ENCODE measurements around the gene PRRG3. TPM values are rescaled to one million over a fixed set of nuclear protein-coding genes. Genes with fewer than 3 reads are reported as not detected.

The PRRG3 gene
- total RNA-seq, 5 donors from 2014 or later (not counting 1 experiment from before 2014, with no cell fraction given): not detected

- Mint-ChIP-seq H3K9me3 (no peaks in the 10 kb centered on the region), H3K4me3 (no peak overlapping the region), H3K27ac (no peak overlapping the region), H3K27me3 (peaks cover 25 to 26% of the 10 kb centered on the region in 2 donors), H3K4me1 (no peaks in the 10 kb centered on the region), H3K36me3 (no peaks in the 10 kb centered on the region)
- H3K27ac ChIP-seq (ENCODE audit: low read length): no peak overlapping the region
- no peak overlapping the region for H3K4me3 ChIP-seq (ENCODE audit: control insufficient read depth in 1 of 2, extremely low read depth in 1 of 2, low read length in 1 of 2)
- no peaks in the 10 kb centered on the region for H3K4me1 ChIP-seq (ENCODE audit: control insufficient read depth in 1 of 2, extremely low read depth in 1 of 2, insufficient read depth in 2 of 2, low read length in 2 of 2)
- 80% methylated on average over 1 of the region's 6 CpGs for WGBS (ENCODE audit: insufficient coverage)
- ATAC-seq (replicated peaks in 1 of 4) (no peak), DNase-seq (no peak)
- H3K9me3 ChIP-seq: no peaks in the 10 kb centered on the region
- no peaks in the 10 kb centered on the region for H3K36me3 ChIP-seq (ENCODE audit: control insufficient read depth in 2 of 2, extremely low read depth in 1 of 2, insufficient read depth in 1 of 2, low read length in 1 of 2)
- peaks cover 0 to 7% of the 10 kb centered on the region in 2 experiments for H3K27me3 ChIP-seq (replicated peaks in 1 of 2; ENCODE audit: control insufficient read depth in 2 of 2, extremely low read depth in 1 of 2, insufficient read depth in 2 of 2, low read length in 1 of 2)
- ChIA-PET CTCF (no interaction called here), POLR2A (no interaction called here)
These were observed 3.2 kb downstream of the PRRG3 start for GRCh38 chrX:151698485-151698884.

DNA sequence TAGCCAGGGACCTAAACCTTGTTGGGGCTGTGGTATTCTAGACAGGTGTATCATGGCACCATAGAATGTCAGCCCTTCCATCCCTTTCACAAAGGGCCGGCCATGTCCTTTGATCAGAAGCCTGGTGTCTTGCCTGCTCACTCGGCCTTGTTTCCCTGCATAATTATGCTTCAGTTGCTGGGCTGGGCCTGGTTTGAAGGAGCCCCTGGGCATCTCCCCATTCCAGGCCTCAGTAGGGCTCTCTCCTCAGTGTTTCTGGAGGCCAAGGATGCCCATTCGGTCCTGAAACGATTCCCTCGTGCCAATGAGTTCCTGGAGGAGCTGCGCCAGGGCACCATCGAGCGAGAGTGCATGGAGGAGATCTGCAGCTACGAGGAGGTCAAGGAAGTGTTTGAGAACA lies 4.5 kb downstream of the PRRG3 start:
- ATAC-seq (replicated peaks in 1 of 4): no peak
- no peak overlapping the region for H3K4me3 ChIP-seq (ENCODE audit: control insufficient read depth in 1 of 2, extremely low read depth in 1 of 2, low read length in 1 of 2)
- no peaks in the 10 kb centered on the region for H3K9me3 ChIP-seq
- no peak overlapping the region for H3K27ac ChIP-seq (ENCODE audit: low read length)
- Mint-ChIP-seq H3K4me3 (no peak overlapping the region), H3K27ac (no peak overlapping the region), H3K4me1 (no peaks in the 10 kb centered on the region), H3K27me3 (peaks cover 19 to 31% of the 10 kb centered on the region in 2 donors), H3K9me3 (no peaks in the 10 kb centered on the region), H3K36me3 (no peaks in the 10 kb centered on the region)
- CTCF ChIA-PET: no interaction called here
- H3K36me3 ChIP-seq (ENCODE audit: control insufficient read depth in 2 of 2, extremely low read depth in 1 of 2, insufficient read depth in 1 of 2, low read length in 1 of 2): no peaks in the 10 kb centered on the region
- peaks cover 0 to 5% of the 10 kb centered on the region in 2 experiments for H3K27me3 ChIP-seq (replicated peaks in 1 of 2; ENCODE audit: control insufficient read depth in 2 of 2, extremely low read depth in 1 of 2, insufficient read depth in 2 of 2, low read length in 1 of 2)
- H3K4me1 ChIP-seq (ENCODE audit: control insufficient read depth in 1 of 2, extremely low read depth in 1 of 2, insufficient read depth in 2 of 2, low read length in 2 of 2): no peaks in the 10 kb centered on the region
- POLR2A ChIA-PET: no interaction called here
- DNase-seq: no peak
- 92% methylated on average over 4 of the region's 9 CpGs for WGBS (ENCODE audit: insufficient coverage)

- CTCF ChIA-PET: no interaction called here
- Histone ChIP-seq H3K36me3 (ENCODE audit: control insufficient read depth in 2 of 2, extremely low read depth in 1 of 2, insufficient read depth in 1 of 2, low read length in 1 of 2) (no peaks in the 10 kb centered on the region), H3K27me3 (replicated peaks in 1 of 2; ENCODE audit: control insufficient read depth in 2 of 2, extremely low read depth in 1 of 2, insufficient read depth in 2 of 2, low read length in 1 of 2) (peaks cover 0 to 2% of the 10 kb centered on the region in 2 experiments), H3K27ac (ENCODE audit: low read length) (no peak overlapping the region), H3K4me3 (ENCODE audit: control insufficient read depth in 1 of 2, extremely low read depth in 1 of 2, low read length in 1 of 2) (no peak overlapping the region), H3K4me1 (ENCODE audit: control insufficient read depth in 1 of 2, extremely low read depth in 1 of 2, insufficient read depth in 2 of 2, low read length in 2 of 2) (no peaks in the 10 kb centered on the region), H3K9me3 (no peaks in the 10 kb centered on the region)
- DNase-seq (no peak), ATAC-seq (replicated peaks in 1 of 4) (no peak)
- H3K36me3 Mint-ChIP-seq: no peaks in the 10 kb centered on the region
- WGBS (ENCODE audit: insufficient coverage): no CpG with 5 or more reads among the region's 16 CpGs
- peaks cover 16 to 28% of the 10 kb centered on the region in 2 donors for H3K27me3 Mint-ChIP-seq
- H3K9me3 Mint-ChIP-seq: no peaks in the 10 kb centered on the region
- no peak overlapping the region for H3K4me3 Mint-ChIP-seq
- H3K27ac Mint-ChIP-seq: no peak overlapping the region
- H3K4me1 Mint-ChIP-seq: no peaks in the 10 kb centered on the region
- POLR2A ChIA-PET: no interaction called here
These were observed 5.3 kb downstream of the PRRG3 start for GRCh38 chrX:151700581-151700980.

DNA sequence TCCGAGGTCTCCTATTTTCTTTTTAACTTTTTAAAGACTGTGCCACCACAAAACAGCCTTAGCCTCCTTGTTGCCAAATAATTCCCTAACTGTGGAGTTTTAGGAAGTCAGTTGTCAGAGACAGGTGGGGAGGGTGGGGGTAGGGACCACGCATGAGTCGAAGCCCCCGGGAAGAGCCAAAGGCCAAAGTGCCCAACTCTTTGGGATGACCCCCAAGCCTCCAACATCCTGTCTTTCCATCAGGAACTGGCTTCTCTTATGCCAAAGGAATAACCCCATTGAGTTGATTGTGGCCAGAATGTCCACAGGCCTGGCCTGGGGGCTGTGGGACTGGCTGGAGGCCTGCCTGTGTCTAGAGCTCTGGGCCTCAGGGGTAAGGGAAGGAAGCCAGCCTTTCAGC lies 5.8 kb downstream of the PRRG3 start:
- Mint-ChIP-seq H3K4me1 (no peaks in the 10 kb centered on the region), H3K9me3 (no peaks in the 10 kb centered on the region), H3K27ac (no peak overlapping the region), H3K36me3 (no peaks in the 10 kb centered on the region), H3K27me3 (peaks cover 11 to 25% of the 10 kb centered on the region in 2 donors), H3K4me3 (no peak overlapping the region)
- ChIA-PET POLR2A (no interaction called here), CTCF (no interaction called here)
- Histone ChIP-seq H3K27ac (ENCODE audit: low read length) (no peak overlapping the region), H3K9me3 (no peaks in the 10 kb centered on the region), H3K4me3 (ENCODE audit: control insufficient read depth in 1 of 2, extremely low read depth in 1 of 2, low read length in 1 of 2) (no peak overlapping the region), H3K36me3 (ENCODE audit: control insufficient read depth in 2 of 2, extremely low read depth in 1 of 2, insufficient read depth in 1 of 2, low read length in 1 of 2) (no peaks in the 10 kb centered on the region), H3K27me3 (replicated peaks in 1 of 2; ENCODE audit: control insufficient read depth in 2 of 2, extremely low read depth in 1 of 2, insufficient read depth in 2 of 2, low read length in 1 of 2) (no peaks in the 10 kb centered on the region), H3K4me1 (ENCODE audit: control insufficient read depth in 1 of 2, extremely low read depth in 1 of 2, insufficient read depth in 2 of 2, low read length in 2 of 2) (no peaks in the 10 kb centered on the region)
- no peak for ATAC-seq (replicated peaks in 1 of 4)
- DNase-seq: no peak
- WGBS (ENCODE audit: insufficient coverage): no CpG with 5 or more reads among the region's 4 CpGs

DNA sequence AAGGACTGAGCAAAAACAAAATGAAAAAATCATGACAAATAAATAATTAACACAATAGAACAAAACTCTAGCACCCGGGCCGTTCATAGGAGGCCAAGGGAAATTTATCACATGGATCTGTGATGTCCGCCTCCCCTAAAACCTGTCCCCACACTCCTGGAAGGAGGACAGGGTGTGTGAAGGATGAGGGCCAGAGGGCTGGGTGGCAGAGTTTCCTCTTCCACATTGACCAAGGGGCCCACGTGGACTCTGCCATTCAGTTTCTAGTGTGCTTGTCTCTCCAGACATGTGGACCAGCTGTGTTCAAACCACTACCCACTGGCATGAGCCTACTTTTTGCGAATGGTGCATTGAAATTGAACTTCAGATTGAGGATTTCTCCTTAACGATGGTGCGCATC lies 6.3 kb downstream of the PRRG3 start:
- WGBS (ENCODE audit: insufficient coverage): 50% methylated on average over 1 of the region's 7 CpGs
- ATAC-seq (replicated peaks in 1 of 4): no peak
- H3K36me3 Mint-ChIP-seq: no peaks in the 10 kb centered on the region
- no peak for DNase-seq
- H3K4me1 Mint-ChIP-seq: no peaks in the 10 kb centered on the region
- ChIA-PET CTCF (no interaction called here), POLR2A (no interaction called here)
- no peaks in the 10 kb centered on the region for H3K27me3 ChIP-seq (replicated peaks in 1 of 2; ENCODE audit: control insufficient read depth in 2 of 2, extremely low read depth in 1 of 2, insufficient read depth in 2 of 2, low read length in 1 of 2)
- no peaks in the 10 kb centered on the region for H3K36me3 ChIP-seq (ENCODE audit: control insufficient read depth in 2 of 2, extremely low read depth in 1 of 2, insufficient read depth in 1 of 2, low read length in 1 of 2)
- no peaks in the 10 kb centered on the region for H3K9me3 ChIP-seq
- no peak overlapping the region for H3K27ac ChIP-seq (ENCODE audit: low read length)
- no peaks in the 10 kb centered on the region for H3K4me1 ChIP-seq (ENCODE audit: control insufficient read depth in 1 of 2, extremely low read depth in 1 of 2, insufficient read depth in 2 of 2, low read length in 2 of 2)
- no peak overlapping the region for H3K27ac Mint-ChIP-seq
- no peaks in the 10 kb centered on the region for H3K9me3 Mint-ChIP-seq
- H3K4me3 Mint-ChIP-seq: no peak overlapping the region
- H3K27me3 Mint-ChIP-seq: peaks cover 8 to 25% of the 10 kb centered on the region in 2 donors
- no peak overlapping the region for H3K4me3 ChIP-seq (ENCODE audit: control insufficient read depth in 1 of 2, extremely low read depth in 1 of 2, low read length in 1 of 2)

GRCh38 chrX:151702026-151702714 lies 6.9 kb downstream of the PRRG3 start:
- no CpG with 5 or more reads among the region's 9 CpGs for WGBS (ENCODE audit: insufficient coverage)
- no peaks in the 10 kb centered on the region for H3K36me3 Mint-ChIP-seq
- H3K27me3 ChIP-seq (replicated peaks in 1 of 2; ENCODE audit: control insufficient read depth in 2 of 2, extremely low read depth in 1 of 2, insufficient read depth in 2 of 2, low read length in 1 of 2): no peaks in the 10 kb centered on the region

More at GRCh38 chrX:151702026-151702714, 6.9 kb downstream of the PRRG3 start:
- H3K4me3 ChIP-seq (ENCODE audit: control insufficient read depth in 1 of 2, extremely low read depth in 1 of 2, low read length in 1 of 2): no peak overlapping the region
- no peaks in the 10 kb centered on the region for H3K4me1 ChIP-seq (ENCODE audit: control insufficient read depth in 1 of 2, extremely low read depth in 1 of 2, insufficient read depth in 2 of 2, low read length in 2 of 2)
- no peaks in the 10 kb centered on the region for H3K9me3 ChIP-seq
- no peak for DNase-seq
- H3K36me3 ChIP-seq (ENCODE audit: control insufficient read depth in 2 of 2, extremely low read depth in 1 of 2, insufficient read depth in 1 of 2, low read length in 1 of 2): no peaks in the 10 kb centered on the region
- no peak overlapping the region for H3K27ac ChIP-seq (ENCODE audit: low read length)
- Mint-ChIP-seq H3K27me3 (peaks cover 6 to 23% of the 10 kb centered on the region in 2 donors), H3K9me3 (no peaks in the 10 kb centered on the region), H3K4me3 (no peak overlapping the region), H3K27ac (no peak overlapping the region), H3K4me1 (no peaks in the 10 kb centered on the region)
- ATAC-seq (replicated peaks in 1 of 4): no peak
- POLR2A ChIA-PET: no interaction called here
- CTCF ChIA-PET: interaction anchor here in 1 of 2 donors (0.5 kb wide), 1 partner anchor 1964 kb away, joined by 4 read pairs; no protein-coding TSS in a partner anchor
